NB4 (cell line): Measurements from ENCODE around the gene REPIN1.

Source experiments
- CTCF ChIP-seq: IDR thresholded peaks from one replicate; pipeline ENCODE4 v1.5.1; 2012; ENCODE audit warnings: low read depth, low read length
- POLR2A ChIP-seq: IDR thresholded peaks from 2 replicates; pipeline ENCODE4 v1.6.1; 2011; ENCODE audit warnings: mild to moderate bottlenecking; ENCODE audit not compliant: insufficient read length; ENCODE audit errors: extremely low read depth

- TF ChIP-seq CTCF (no peak), POLR2A (no peak)
These were observed 7.3 kb downstream of the REPIN1 start for GRCh38 chr7:150375662-150376521.
